ENCODE data around the gene ZNF485.

The ZNF485 gene

GRCh38 chr10:43606323-43607198 lies at the start of gene ZNF485:
ZNF485 (plus strand) TSS chr10:43606438; CDS start chr10:43607051, 613 bp downstream.
- Histone ChIP-seq H3K27me3 (peaks cover 9% of the 10 kb centered on the region), H3K36me3 (no peaks in the 10 kb centered on the region), H3K4me3 (ENCODE audit: low read depth in 1 of 2, low read length in 1 of 2) (peak within 1 kb of the TSS; percentile 58 to 66), H3K9me3 (no peaks in the 10 kb centered on the region), H3K4me1 (ENCODE audit: control insufficient read depth in 1 of 2, insufficient read depth in 1 of 2, low read depth in 1 of 2, low read length in 1 of 2) (peaks cover 9% of the 10 kb centered on the region in 2 experiments), H3K27ac (no peak within 1 kb of the TSS)
- no peak for TF ChIP-seq CTCF (IDR thresholded peaks at IDR 0.05)

GRCh38 chr10:43557214-43557613 lies 49.0 kb upstream of the ZNF485 start:
- no peaks in the 10 kb centered on the region for H3K4me1 ChIP-seq (ENCODE audit: control insufficient read depth in 1 of 2, insufficient read depth in 1 of 2, low read depth in 1 of 2, low read length in 1 of 2)
- no peaks in the 10 kb centered on the region for H3K36me3 ChIP-seq
- no peaks in the 10 kb centered on the region for H3K27me3 ChIP-seq
- H3K27ac ChIP-seq: no peak overlapping the region
- no peaks in the 10 kb centered on the region for H3K9me3 ChIP-seq
- no peak overlapping the region for H3K4me3 ChIP-seq (ENCODE audit: low read depth in 1 of 2, low read length in 1 of 2)
- TF ChIP-seq CTCF (IDR thresholded peaks at IDR 0.05): no peak

- H3K9me3 ChIP-seq: no peaks in the 10 kb centered on the region
- H3K36me3 ChIP-seq: no peaks in the 10 kb centered on the region
- H3K27me3 ChIP-seq: peaks cover 21% of the 10 kb centered on the region
- peaks cover 0 to under 1% of the 10 kb centered on the region in 2 experiments for H3K4me1 ChIP-seq (ENCODE audit: control insufficient read depth in 1 of 2, insufficient read depth in 1 of 2, low read depth in 1 of 2, low read length in 1 of 2)
- H3K27ac ChIP-seq: no peak overlapping the region
- TF ChIP-seq CTCF (IDR thresholded peaks at IDR 0.05): no peak
- H3K4me3 ChIP-seq (ENCODE audit: low read depth in 1 of 2, low read length in 1 of 2): no peak overlapping the region
These were observed 36.6 kb upstream of the ZNF485 start for GRCh38 chr10:43569681-43570080.

- no peak for TF ChIP-seq CTCF (IDR thresholded peaks at IDR 0.05)
- peaks cover 0 to 3% of the 10 kb centered on the region in 2 experiments for H3K4me1 ChIP-seq (ENCODE audit: control insufficient read depth in 1 of 2, insufficient read depth in 1 of 2, low read depth in 1 of 2, low read length in 1 of 2)
- no peaks in the 10 kb centered on the region for H3K36me3 ChIP-seq
- H3K9me3 ChIP-seq: no peaks in the 10 kb centered on the region
- H3K27me3 ChIP-seq: peaks cover 30% of the 10 kb centered on the region
- H3K4me3 ChIP-seq (ENCODE audit: low read depth in 1 of 2, low read length in 1 of 2): no peak overlapping the region
- H3K27ac ChIP-seq: no peak overlapping the region
These were observed 35.3 kb upstream of the ZNF485 start for GRCh38 chr10:43570971-43571370.

GRCh38 chr10:43573250-43574000 lies 32.8 kb upstream of the ZNF485 start:
- H3K4me1 ChIP-seq (ENCODE audit: control insufficient read depth in 1 of 2, insufficient read depth in 1 of 2, low read depth in 1 of 2, low read length in 1 of 2): peaks cover 0 to 3% of the 10 kb centered on the region in 2 experiments
- H3K27ac ChIP-seq: no peak overlapping the region
- H3K9me3 ChIP-seq: no peaks in the 10 kb centered on the region
- no peak for TF ChIP-seq CTCF (IDR thresholded peaks at IDR 0.05)
- peaks cover 30% of the 10 kb centered on the region for H3K27me3 ChIP-seq
- H3K4me3 ChIP-seq (ENCODE audit: low read depth in 1 of 2, low read length in 1 of 2): no peak overlapping the region
- H3K36me3 ChIP-seq: no peaks in the 10 kb centered on the region
